Astrocyte of the cerebellum (primary cell): Measurements from ENCODE around the gene PNMA1.

Experiments used
- DNase-seq: peaks from one replicate; pipeline ENCODE4 v3.0.0-alpha.2; 2011; ENCODE audit warnings: low read depth
- H3K4me3 ChIP-seq: 2 replicates; pipeline ENCODE4 v1.5.1; 2011; ENCODE audit warnings: mild to moderate bottlenecking, low read depth, low read length, moderate library complexity
- CTCF ChIP-seq: IDR thresholded peaks from 2 replicates; pipeline ENCODE4 v1.5.1; 2012; ENCODE audit warnings: low read length, low read depth, moderate library complexity, mild to moderate bottlenecking; ENCODE audit errors: missing control alignments
- in situ Hi-C: cut with HindIII; loops from 2 replicates; pipeline ENCODE4 v1.10.0; 2017; ENCODE audit warnings: low sequenced_read_pairs

Gene PNMA1

DNA sequence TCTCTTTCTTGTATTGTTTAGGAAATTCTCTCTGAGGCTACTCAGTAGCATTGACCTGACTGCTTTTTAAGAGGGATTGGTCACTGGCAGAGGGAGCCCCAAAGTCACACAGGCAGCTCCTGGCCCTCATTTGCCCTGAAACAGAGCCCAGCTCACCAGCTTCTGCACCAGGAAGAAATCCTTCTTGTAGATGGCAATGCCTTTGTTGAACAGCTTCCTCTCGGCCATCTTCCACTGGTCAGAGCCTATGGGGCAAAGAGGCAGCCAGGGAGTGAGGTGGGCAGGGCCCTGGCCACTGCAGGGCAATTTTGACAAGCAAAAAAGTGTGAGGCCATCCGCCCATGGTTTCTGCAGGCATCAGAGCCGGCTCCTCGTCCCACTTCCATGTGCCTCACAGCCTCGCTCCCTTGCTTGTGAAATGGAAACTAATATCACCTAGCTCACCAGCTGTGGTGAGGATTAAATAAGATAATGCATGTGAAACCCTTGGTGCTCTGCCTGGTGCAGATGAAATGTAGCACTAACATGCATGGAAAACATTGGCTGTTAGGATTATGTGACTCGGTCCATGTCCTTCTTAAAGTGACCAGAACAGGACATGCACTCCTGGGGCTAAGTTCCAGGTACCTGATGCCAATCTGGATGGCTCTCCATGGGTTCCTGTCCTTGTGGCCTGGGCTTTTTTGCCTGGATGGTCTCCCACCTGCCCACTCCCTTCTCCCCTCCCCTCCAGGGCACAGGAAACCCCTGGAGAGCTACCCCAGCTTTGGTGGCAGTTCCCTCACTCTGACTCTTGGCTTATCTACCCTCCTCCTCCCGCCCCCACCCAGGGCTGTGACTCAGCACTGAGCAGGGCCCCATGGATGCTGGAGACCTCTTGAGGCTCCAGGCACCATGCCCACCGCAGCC is 11.2 kb upstream of the PNMA1 start:
- no peak for TF ChIP-seq CTCF
- H3K4me3 ChIP-seq, result no peak overlapping the region
- DNase-seq, result no peak
- in situ Hi-C loops, result no loop called here

- in situ Hi-C loops, result no loop called here
These were observed 10.5 kb upstream of the PNMA1 start for GRCh38 chr14:73724696-73725095.

DNA sequence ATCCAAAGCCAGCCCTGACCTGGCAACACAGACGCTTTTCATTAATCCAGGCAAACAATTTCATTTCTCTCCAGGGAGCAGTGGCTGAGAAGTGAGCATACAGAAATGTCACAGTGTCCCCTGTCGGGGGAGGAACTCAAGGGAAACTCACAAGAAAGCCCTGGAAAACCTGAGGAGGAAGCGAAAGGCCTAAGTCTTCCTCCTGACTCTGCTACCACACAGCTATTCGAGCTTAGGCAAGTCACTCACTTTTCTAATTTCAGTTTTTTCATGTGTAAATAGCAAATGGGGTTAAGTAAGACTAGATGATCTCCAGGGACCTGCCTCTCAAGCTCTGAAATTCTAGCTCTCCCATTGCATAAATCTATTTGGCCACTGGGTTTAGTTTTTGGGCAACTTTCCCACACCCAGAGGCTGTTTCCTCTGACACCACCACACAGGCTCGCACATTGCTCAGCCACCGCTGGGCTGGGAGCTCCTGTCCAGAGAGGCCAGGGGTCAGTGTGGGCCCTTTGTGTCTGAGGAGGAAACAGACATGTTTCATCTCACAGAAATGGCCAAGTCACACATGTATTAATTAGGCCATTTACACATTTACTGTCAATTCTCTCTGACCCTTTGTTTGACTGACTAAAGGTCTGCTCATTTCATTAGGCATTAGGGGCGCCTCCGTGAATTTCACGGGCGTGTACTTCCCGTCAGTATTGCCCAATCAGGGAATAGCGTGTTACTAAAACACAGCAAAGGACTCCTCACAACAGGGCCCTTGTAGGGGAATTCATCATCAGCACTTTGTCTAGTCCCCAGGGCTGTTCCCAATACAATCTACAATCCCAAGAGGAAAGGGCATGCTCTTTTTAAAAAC is 9.8 kb upstream of the PNMA1 start:
- H3K4me3 ChIP-seq, result no peak overlapping the region
- peak; percentile 95 for DNase-seq

More at GRCh38 chr14:73724696-73725095, 10.5 kb upstream of the PNMA1 start:
- no peak for TF ChIP-seq CTCF
- no peak overlapping the region for H3K4me3 ChIP-seq
- DNase-seq, result no peak

DNA sequence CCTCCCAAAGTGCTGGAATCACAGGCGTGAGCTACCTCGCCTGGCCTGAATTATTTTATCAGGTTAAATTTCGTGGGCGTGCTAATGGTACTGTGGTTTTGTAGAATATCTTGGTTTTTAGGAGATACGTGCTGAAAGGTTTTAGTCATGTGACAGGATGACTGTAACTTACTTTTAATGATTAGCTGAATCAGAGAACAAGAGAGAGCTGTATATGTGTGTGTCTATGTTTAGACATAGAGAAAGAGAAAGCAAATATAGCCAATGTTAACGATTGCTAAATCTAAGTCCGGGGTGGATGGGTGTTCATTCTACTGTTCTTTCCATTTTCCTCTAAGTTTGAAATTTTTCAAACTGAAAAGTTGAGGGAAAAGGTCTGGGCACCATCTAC is 9.2 kb upstream of the PNMA1 start:
- no peak overlapping the region for H3K4me3 ChIP-seq
- no peak for DNase-seq
- in situ Hi-C loops, result no loop called here
- no peak for TF ChIP-seq CTCF

More for the DNA sequence above, 9.8 kb upstream of the PNMA1 start:
- in situ Hi-C loops, result no loop called here
- peak; percentile 23 for TF ChIP-seq CTCF

DNA sequence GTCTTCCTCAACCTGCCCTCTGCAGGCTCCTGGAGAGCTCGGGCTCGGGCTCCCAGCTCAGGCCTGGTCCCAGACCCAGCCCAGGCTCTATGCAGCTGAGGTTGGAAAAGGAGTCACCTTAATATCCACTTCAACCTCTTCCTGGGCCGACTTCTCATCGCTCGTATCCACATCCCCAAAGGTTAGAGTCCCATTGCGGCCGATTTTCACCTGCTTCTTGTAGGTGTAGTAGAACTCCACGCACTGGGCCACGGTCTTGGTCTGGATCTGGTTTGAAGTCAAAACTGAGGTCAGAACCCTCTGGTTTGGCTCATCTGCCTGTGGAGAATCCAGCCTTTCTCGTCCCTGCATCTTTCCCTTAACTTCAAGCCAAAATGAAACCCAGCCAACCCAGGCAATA is 8.4 kb upstream of the PNMA1 start:
- no peak overlapping the region for H3K4me3 ChIP-seq
- in situ Hi-C loops, result no loop called here
- TF ChIP-seq CTCF, result no peak
- peak; percentile 39 for DNase-seq

- no peak for DNase-seq
- in situ Hi-C loops, result no loop called here
- TF ChIP-seq CTCF, result no peak
- H3K4me3 ChIP-seq, result no peak overlapping the region
These were observed 7.1 kb upstream of the PNMA1 start for GRCh38 chr14:73721101-73721821.
